Activated T-helper 1 cell treated with anti-CD3 and anti-CD28 coated beads, Interleukin-2, amount 50 U/mL, for 16 hours (primary cell): ENCODE measurements around the gene PERCC1.

Experiments used
- DNase-seq, 2 donors: peaks; one replicate each; pipeline ENCODE4 v3.0.0-alpha.2; 2020; ENCODE audit warnings: low read depth in 1 of 2, low spot score in 1 of 2

Gene PERCC1

DNA sequence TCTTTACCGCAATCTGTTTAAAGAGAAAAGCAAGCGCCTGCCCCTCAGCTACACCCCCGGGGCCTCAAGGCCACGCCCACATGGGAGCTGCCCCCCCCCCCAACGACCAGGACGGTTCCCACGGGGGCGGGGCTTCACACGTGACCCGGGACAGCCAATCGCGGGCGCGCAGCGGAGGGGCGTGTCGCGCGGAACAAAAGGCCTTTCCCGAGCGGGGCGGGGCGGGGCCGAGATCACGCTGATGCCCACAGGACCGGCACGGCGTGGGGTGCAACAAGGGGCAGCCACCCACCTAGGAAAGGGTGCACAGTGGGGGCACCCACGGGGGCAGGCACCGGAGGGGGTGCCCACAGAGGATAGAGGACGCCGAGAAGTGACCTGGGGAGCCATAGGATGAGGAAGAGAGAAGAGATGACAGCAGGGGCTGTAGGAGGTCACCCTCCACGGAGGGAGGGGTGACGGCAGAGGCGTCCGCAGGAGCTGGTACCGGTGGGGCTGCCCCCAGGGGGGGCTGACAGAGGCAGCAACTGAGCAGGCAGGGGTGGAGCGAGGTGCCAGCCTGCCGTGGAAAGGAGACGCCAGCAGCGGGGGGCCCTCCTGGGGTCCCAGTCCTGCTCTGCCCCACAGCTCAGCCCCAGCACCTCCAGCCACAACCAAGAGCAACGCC lies 22.6 kb upstream of the PERCC1 start:
- peak; percentile 90 to 93 for DNase-seq

DNA sequence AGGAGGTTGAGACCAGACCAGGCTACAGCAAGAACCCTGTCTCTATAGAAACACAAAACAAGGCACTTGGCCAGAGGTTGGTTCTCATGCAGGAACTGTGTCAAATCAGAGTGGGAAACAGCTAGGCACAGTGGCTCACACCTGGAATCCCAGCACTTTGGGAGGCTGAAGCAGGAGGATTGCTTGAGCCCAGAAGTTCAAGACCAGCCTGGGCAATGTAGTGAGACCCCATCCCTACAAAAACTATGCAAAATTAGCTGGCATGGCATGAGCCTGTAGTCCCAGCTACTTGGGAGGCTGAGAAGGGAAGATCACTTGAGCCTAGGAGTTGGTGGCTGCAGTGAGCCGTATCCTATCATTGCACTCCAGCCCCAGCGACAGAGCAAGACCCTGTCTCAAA lies 18.0 kb upstream of the PERCC1 start:
- DNase-seq: no peak

GRCh38 chr16:1413684-1414531 lies 17.0 kb upstream of the PERCC1 start:
- DNase-seq: peak; percentile 42 to 45

DNA sequence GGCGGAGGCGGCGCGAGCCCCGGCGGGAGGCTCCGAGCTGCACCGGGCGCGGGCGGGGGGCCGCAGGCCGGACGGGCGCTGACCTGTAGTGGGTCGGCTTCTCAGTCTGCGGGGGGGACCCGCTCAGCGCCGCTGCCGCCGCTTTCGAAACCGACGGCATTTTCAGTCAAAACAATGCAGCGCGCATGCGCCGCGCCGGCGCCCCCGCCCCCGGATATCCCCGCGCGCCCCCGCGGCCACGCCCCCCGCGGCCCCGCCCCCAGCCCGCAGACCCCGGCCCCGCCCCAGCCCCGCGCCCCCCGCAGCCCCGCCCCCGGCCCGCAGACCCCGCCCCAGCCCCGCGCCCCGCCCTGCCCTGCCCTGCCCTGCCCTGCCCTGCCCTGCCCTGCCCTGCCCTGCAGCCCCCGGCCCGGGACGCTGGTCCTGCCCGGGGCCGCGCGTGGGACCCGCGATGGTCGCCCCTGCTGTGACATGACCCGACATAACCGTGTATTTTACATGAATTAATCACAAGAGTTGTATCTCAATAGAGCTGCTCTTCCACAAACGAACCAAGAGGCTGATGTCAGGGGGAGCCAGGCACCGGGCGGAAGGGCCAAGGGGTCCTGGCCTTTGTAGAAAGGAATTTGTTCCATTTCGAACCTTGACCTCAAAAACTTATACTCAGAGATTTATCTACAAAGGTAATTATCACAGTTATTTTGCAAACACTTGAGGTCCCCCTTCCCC lies 16.2 kb upstream of the PERCC1 start, which contains the start of gene UNKL:
Gene UNKL (minus strand): TSS at position 173 of the 729 bp plus-strand sequence. CDS start 13 bp downstream, at position 160.
- peak; percentile 68 to 80 for DNase-seq

GRCh38 chr16:1416521-1416941 lies 14.3 kb upstream of the PERCC1 start:
- DNase-seq: no peak

- no peak for DNase-seq
Observed at GRCh38 chr16:1420111-1420539, 10.8 kb upstream of the PERCC1 start.

DNA sequence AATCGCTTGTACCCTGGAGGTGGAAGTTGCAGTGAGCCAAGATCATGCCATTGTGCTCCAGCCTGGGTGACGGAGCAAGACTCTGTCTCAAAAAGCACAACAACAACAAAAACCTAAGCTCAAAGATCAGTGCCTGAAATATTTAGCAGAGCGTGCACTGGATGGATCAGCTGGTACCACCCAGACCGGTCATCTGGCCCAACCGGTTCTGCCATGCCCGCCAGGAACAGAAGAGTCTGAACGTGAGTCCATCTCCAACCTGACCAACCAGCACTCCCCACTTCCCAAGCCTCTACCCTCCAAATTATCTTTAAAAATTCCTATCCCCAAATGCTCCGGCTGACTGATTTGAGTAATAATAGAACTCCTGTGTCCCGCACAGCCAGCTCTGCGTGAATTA lies 8.8 kb upstream of the PERCC1 start:
- no peak for DNase-seq

GRCh38 chr16:1424028-1424427 lies 6.8 kb upstream of the PERCC1 start:
- DNase-seq: no peak

DNA sequence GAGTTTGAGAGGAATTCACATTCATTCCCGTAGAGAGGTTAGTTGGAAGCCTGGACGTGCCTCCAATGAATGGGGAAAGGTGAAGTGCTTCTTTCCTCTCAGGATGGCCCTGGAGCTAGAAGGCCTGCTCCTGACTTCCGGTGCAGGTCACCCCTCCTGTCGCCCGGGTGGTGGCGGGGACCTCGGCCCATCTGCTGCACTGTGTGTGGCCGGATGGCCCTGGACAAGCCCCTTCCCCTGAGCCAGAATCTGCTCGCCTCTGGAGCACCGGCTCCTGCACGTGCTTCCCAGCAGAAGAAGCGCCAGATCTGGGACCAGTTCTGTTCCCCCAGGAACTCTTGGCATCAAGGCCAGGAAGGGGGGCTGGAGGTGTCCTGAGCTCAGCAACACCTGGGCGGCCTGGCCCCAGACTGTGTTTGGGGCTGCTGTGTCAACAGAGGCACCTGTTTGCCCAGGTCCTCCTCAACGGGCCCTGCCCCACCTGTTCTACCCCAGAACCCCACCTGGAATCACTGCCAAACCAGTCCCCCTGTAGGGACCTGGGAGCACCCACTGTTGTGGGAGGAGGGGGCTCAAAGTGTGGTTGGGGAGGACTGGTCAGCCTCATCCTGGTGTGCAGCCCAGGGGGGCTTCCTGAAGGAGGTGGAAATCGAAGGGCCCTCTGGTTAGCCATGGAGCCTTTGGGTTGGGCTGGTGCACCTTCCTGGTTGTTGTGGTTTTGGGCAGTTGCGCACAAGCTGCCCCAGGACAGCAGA lies 5.1 kb upstream of the PERCC1 start:
- no peak for DNase-seq

DNA sequence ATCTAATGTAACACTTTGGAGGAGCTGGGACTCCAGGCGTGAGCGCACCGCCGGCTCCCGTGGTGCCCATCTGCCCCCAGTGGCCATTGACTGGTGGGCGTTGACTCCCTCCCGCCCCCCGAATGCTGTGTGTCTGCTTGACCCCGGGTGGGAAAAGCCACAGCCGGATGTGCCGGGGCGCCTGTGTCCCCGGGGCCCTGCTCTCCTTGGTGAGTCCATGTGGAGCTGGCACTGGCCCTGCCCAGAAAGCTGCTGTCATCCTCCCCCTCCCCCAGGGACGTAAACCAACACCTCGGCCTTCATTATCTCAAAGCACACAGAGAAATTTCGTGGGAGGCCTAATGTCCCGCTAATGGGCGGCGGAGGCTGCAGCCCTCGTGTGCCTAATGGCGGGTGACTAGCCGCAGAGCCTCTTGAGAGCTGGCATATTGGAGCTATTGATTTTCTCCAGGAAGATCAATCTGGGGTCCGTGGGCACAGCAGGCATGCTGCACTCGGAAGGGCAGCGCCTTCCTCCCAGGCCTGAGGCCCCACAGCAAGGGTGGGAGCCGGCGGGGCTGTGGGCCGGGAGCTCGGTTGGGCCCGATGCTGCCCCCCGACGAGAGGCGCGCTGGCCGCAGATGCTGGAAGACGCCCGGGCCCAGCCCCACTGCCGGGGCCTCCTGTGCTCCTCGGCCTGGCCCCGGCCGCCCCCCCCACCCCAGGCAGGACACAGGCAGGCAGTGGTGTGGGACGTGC lies 4.0 kb upstream of the PERCC1 start:
- no peak for DNase-seq

DNA sequence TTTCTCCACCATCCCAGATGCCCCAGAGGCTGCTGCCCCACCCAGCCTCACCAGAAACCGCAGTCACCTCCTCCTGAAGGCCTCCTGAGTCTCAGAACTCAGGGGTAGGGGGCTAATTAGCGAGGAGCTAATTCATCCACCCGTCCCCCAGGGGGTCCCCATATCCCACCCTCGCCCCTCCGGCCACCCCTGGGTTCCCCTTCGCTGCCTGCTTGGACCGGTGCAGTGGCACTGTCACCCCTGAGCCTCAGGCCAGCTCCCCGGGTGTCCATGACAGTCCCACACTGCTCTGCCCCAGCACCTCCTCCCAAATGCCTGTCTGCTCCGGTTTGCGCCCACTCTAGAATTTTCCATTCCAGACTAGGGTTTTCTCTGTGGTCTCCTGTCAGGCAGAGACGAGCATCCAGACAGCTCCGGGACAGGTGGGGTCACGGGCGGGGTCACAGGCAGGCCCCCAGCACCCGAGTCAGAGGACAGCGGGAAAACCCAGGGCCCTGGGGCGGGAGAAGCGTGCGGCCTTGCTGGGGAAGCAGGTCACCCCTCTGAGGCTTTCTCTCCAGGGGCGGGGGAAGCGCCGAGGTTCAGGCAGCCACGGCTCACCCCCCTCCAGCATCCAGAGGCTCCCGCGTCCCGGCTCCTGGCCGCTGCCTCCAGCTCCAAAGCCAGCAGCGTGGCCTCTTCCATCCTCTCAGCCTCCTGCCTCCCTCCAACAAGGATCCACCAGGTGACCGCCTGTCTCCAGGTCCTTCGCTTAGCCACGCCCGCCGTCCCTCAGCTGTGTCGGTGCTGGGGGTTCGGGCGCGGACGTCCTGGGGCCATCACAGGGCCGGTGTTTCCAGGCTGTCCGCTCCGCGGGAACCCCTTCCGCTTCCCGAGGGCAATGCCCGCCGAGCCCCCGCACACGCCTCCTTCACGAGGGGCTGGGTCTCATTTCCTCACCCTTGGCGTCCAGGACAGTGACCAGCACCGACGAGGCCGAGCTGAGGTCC lies 3.1 kb upstream of the PERCC1 start:
- no peak for DNase-seq

GRCh38 chr16:1428511-1428910 lies 2.4 kb upstream of the PERCC1 start:
- peak in 1 of 2 donors; percentile 21 for DNase-seq

GRCh38 chr16:1429012-1429411 lies 1.9 kb upstream of the PERCC1 start:
- DNase-seq: no peak

DNA sequence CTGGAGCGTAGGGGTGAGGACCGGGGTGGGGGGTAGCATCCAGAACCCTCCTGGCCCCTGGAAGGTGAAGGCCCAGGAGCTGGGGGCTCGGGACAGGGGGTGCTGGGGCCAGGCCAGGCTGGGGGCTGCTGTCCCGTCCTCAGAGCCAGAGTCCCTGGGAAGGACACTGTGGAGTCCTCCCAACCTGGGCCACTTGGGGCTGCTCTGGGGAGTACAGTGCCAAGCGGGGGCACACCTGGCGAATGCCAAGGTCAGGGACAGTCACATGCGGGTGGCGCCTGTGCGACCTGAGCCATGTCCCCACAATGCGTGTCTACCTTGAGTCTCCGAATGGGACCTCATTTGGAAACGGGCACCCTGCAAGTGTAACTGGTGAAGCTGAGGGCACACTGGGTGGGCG lies 1.2 kb upstream of the PERCC1 start:
- no peak for DNase-seq

- no peak for DNase-seq
Observed at GRCh38 chr16:1430214-1430758, 592 bp upstream of the PERCC1 start.

GRCh38 chr16:1431497-1432270 lies 806 bp downstream of the PERCC1 start:
- no peak for DNase-seq

- DNase-seq: no peak
Observed at GRCh38 chr16:1432388-1433262, 1.7 kb downstream of the PERCC1 start.
